HepG2 (cell line): ENCODE results near the gene TOB1. TPM values are rescaled to one million over a fixed set of nuclear protein-coding genes. Genes with fewer than 3 reads are reported as not detected.
A peak's percentile ranks its signal among the peaks of the same experiment; 100 is the strongest.

Experiments used
- BCL6 ChIP-seq: IDR thresholded peaks from 2 replicates; pipeline ENCODE4 v1.6.1; 2016; ENCODE audit warnings: missing genetic modification reagents, missing compliant biosample characterization
- DNMT1 ChIP-seq: sonication (generic); formaldehyde crosslinking; IDR thresholded peaks from 2 replicates; pipeline ENCODE4 v1.5.1; 2020; ENCODE audit warnings: mild to moderate bottlenecking, missing genetic modification reagents
- KAT2B ChIP-seq: fragments of 150-350 bp; IDR thresholded peaks from 2 replicates; pipeline ENCODE4 v1.6.1; 2014; ENCODE audit warnings: low read depth, low read length, borderline replicate concordance
- MZF1 ChIP-seq: sonication (generic); formaldehyde crosslinking; IDR thresholded peaks from 2 replicates; pipeline ENCODE4 v1.8.1; 2023; ENCODE audit warnings: mild to moderate bottlenecking, missing genetic modification reagents, borderline replicate concordance
- NONO ChIP-seq, 2 experiments: fragments of 450-650 bp in 1 of 2; sonication (generic) in 1 of 2; formaldehyde crosslinking in 1 of 2; IDR thresholded peaks in 1 of 2; conservative IDR thresholded peaks in 1 of 2; 2 replicates each; pipeline versions ENCODE4 v1.6.1 to v1.8.0; 2017 to 2022; ENCODE audit warnings: mild to moderate bottlenecking in 1 of 2, missing genetic modification reagents in 1 of 2, moderate library complexity in 1 of 2
- NR2F1 ChIP-seq, 2 experiments: fragments of 450-650 bp in 1 of 2; formaldehyde crosslinking in 1 of 2; IDR thresholded peaks; 2 replicates each; pipeline versions ENCODE4 v1.5.0 to v1.6.1; 2016 to 2020; ENCODE audit warnings: mild to moderate bottlenecking in 1 of 2, missing compliant biosample characterization in 1 of 2, missing genetic modification reagents in 1 of 2, moderate library complexity in 1 of 2
- SRSF9 ChIP-seq: fragments of 200-400 bp; formaldehyde crosslinking; IDR thresholded peaks from 2 replicates; pipeline ENCODE4 v1.6.1; 2018; ENCODE audit warnings: borderline replicate concordance, mild to moderate bottlenecking, low read depth, low read length; ENCODE audit not compliant: insufficient read depth, poor library complexity, severe bottlenecking
- SSRP1 ChIP-seq: IDR thresholded peaks from 2 replicates; pipeline ENCODE4 v1.6.1; 2016; ENCODE audit warnings: control low read depth
- ZNF10 ChIP-seq: sonication (generic); formaldehyde crosslinking; IDR thresholded peaks from 2 replicates; pipeline ENCODE4 v1.4.0; 2020; ENCODE audit warnings: mild to moderate bottlenecking, low read depth, missing genetic modification reagents, borderline replicate concordance
- ZNF724P ChIP-seq: sonication (generic); formaldehyde crosslinking; IDR thresholded peaks from 2 replicates; pipeline ENCODE4 v1.8.0; 2022; ENCODE audit warnings: missing genetic modification reagents, borderline replicate concordance
- polyA plus RNA-seq, 8 experiments: library from polyadenylated mRNA; depleted of rRNA in 3 of 8; stranded (reverse) in 7 of 8; unstranded in 1 of 8; fragments of >200 nt; fragmentation: Illumina TruSeq in 4 of 8; extraction: Trizol in 4 of 8; gene quantifications; 2 replicates each; pipeline versions ENCODE4 v1.2.1 to v1.2.3, GENCODE V29; 2011 to 2016; ENCODE audit warnings: low read depth in 4 of 8, missing spikeins in 1 of 8, mixed read lengths in 1 of 8; ENCODE audit not compliant: insufficient read depth in 1 of 8
- total RNA-seq, 5 experiments: library from RNA; depleted of rRNA; stranded (reverse); fragments of >200 nt; fragmentation: Illumina TruSeq; extraction: Trizol; gene quantifications; 2 replicates each; pipeline ENCODE4 v1.2.3, GENCODE V29; 2016; ENCODE audit warnings: low read depth in 1 of 5
- TF ChIP-seq, protein P1 (sequence below): sonication (generic); formaldehyde crosslinking; IDR thresholded peaks from 2 replicates; pipeline ENCODE4 v1.4.0; 2020; ENCODE audit warnings: missing genetic modification reagents
- TF ChIP-seq, protein P2 (sequence below): sonication (generic); formaldehyde crosslinking; IDR thresholded peaks from 2 replicates; pipeline ENCODE4 v1.4.0; 2020; ENCODE audit warnings: missing genetic modification reagents, borderline replicate concordance
- TF ChIP-seq, protein P3 (sequence below): sonication (generic); formaldehyde crosslinking; IDR thresholded peaks from 2 replicates; pipeline ENCODE4 v1.4.0; 2020; ENCODE audit warnings: missing genetic modification reagents
- TF ChIP-seq, protein P4 (sequence below): sonication (generic); formaldehyde crosslinking; IDR thresholded peaks from 2 replicates; pipeline ENCODE4 v1.5.1; 2020; ENCODE audit warnings: missing genetic modification reagents, mild to moderate bottlenecking, borderline replicate concordance
- TF ChIP-seq, protein P5 (sequence below): sonication (generic); formaldehyde crosslinking; IDR thresholded peaks from 2 replicates; pipeline ENCODE4 v1.9.0; 2022; ENCODE audit warnings: missing genetic modification reagents, mild to moderate bottlenecking, borderline replicate concordance

The TOB1 gene
- total and polyA plus RNA-seq, 2 of the 13 experiments (the other 11 are each of a cell fraction or from before 2014, with no cell fraction given): 21.9 to 57.7 TPM

DNA sequence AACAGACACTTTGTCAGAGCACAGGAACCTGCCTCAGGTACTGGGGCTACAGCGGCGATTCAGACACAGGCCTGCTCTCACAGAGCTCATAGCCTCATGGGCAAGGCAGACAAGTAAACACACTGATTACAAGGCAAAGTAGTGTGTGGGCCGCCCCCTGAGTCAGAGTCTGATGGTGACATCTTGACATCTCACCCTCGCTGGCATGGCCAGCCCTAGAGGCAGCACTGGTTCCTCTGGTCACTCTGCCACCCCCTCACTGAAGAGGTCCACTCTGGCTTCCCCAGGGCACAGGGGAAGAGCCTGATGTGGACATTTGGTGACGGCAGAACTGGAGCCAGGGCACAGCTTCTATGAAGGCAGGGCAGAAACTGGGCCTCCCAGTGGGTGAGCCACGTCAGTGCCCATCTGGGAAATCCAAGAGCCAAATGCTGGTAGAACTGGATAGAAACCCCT, 32.9 kb upstream of the TOB1 start (continued):
- TF ChIP-seq, protein P1, sequence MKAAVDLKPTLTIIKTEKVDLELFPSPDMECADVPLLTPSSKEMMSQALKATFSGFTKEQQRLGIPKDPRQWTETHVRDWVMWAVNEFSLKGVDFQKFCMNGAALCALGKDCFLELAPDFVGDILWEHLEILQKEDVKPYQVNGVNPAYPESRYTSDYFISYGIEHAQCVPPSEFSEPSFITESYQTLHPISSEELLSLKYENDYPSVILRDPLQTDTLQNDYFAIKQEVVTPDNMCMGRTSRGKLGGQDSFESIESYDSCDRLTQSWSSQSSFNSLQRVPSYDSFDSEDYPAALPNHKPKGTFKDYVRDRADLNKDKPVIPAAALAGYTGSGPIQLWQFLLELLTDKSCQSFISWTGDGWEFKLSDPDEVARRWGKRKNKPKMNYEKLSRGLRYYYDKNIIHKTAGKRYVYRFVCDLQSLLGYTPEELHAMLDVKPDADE: no peak
- TF ChIP-seq MZF1: no peak
- TF ChIP-seq NR2F1 (CRISPR knock-in tag; IDR thresholded peaks at IDR 0.05): no peak
- no peak for TF ChIP-seq NONO (IDR thresholded peaks at IDR 0.05)
- no peak for TF ChIP-seq NONO (CRISPR knock-in tag; conservative IDR thresholded peaks at IDR 0.05)
- TF ChIP-seq, protein P2, sequence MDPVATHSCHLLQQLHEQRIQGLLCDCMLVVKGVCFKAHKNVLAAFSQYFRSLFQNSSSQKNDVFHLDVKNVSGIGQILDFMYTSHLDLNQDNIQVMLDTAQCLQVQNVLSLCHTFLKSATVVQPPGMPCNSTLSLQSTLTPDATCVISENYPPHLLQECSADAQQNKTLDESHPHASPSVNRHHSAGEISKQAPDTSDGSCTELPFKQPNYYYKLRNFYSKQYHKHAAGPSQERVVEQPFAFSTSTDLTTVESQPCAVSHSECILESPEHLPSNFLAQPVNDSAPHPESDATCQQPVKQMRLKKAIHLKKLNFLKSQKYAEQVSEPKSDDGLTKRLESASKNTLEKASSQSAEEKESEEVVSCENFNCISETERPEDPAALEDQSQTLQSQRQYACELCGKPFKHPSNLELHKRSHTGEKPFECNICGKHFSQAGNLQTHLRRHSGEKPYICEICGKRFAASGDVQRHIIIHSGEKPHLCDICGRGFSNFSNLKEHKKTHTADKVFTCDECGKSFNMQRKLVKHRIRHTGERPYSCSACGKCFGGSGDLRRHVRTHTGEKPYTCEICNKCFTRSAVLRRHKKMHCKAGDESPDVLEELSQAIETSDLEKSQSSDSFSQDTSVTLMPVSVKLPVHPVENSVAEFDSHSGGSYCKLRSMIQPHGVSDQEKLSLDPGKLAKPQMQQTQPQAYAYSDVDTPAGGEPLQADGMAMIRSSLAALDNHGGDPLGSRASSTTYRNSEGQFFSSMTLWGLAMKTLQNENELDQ (CRISPR knock-in tag): no peak; the same call in 1 of the 2 replicates
- no peak for TF ChIP-seq ZNF724P (CRISPR knock-in tag)
- TF ChIP-seq, protein P3, sequence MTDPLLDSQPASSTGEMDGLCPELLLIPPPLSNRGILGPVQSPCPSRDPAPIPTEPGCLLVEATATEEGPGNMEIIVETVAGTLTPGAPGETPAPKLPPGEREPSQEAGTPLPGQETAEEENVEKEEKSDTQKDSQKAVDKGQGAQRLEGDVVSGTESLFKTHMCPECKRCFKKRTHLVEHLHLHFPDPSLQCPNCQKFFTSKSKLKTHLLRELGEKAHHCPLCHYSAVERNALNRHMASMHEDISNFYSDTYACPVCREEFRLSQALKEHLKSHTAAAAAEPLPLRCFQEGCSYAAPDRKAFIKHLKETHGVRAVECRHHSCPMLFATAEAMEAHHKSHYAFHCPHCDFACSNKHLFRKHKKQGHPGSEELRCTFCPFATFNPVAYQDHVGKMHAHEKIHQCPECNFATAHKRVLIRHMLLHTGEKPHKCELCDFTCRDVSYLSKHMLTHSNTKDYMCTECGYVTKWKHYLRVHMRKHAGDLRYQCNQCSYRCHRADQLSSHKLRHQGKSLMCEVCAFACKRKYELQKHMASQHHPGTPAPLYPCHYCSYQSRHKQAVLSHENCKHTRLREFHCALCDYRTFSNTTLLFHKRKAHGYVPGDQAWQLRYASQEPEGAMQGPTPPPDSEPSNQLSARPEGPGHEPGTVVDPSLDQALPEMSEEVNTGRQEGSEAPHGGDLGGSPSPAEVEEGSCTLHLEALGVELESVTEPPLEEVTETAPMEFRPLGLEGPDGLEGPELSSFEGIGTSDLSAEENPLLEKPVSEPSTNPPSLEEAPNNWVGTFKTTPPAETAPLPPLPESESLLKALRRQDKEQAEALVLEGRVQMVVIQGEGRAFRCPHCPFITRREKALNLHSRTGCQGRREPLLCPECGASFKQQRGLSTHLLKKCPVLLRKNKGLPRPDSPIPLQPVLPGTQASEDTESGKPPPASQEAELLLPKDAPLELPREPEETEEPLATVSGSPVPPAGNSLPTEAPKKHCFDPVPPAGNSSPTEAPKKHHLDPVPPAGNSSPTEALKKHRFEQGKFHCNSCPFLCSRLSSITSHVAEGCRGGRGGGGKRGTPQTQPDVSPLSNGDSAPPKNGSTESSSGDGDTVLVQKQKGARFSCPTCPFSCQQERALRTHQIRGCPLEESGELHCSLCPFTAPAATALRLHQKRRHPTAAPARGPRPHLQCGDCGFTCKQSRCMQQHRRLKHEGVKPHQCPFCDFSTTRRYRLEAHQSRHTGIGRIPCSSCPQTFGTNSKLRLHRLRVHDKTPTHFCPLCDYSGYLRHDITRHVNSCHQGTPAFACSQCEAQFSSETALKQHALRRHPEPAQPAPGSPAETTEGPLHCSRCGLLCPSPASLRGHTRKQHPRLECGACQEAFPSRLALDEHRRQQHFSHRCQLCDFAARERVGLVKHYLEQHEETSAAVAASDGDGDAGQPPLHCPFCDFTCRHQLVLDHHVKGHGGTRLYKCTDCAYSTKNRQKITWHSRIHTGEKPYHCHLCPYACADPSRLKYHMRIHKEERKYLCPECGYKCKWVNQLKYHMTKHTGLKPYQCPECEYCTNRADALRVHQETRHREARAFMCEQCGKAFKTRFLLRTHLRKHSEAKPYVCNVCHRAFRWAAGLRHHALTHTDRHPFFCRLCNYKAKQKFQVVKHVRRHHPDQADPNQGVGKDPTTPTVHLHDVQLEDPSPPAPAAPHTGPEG (CRISPR knock-in tag): no peak
- TF ChIP-seq, protein P4, sequence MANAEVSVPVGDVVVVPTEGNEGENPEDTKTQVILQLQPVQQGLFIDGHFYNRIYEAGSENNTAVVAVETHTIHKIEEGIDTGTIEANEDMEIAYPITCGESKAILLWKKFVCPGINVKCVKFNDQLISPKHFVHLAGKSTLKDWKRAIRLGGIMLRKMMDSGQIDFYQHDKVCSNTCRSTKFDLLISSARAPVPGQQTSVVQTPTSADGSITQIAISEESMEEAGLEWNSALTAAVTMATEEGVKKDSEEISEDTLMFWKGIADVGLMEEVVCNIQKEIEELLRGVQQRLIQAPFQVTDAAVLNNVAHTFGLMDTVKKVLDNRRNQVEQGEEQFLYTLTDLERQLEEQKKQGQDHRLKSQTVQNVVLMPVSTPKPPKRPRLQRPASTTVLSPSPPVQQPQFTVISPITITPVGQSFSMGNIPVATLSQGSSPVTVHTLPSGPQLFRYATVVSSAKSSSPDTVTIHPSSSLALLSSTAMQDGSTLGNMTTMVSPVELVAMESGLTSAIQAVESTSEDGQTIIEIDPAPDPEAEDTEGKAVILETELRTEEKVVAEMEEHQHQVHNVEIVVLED: no peak
- TF ChIP-seq KAT2B: no peak
- TF ChIP-seq SRSF9: no peak
- TF ChIP-seq SSRP1: no peak
- TF ChIP-seq ZNF10 (CRISPR knock-in tag): no peak
- peak; percentile 28; the same call in 1 of the 2 replicates for TF ChIP-seq BCL6 (CRISPR knock-in tag)
- TF ChIP-seq, protein P5, sequence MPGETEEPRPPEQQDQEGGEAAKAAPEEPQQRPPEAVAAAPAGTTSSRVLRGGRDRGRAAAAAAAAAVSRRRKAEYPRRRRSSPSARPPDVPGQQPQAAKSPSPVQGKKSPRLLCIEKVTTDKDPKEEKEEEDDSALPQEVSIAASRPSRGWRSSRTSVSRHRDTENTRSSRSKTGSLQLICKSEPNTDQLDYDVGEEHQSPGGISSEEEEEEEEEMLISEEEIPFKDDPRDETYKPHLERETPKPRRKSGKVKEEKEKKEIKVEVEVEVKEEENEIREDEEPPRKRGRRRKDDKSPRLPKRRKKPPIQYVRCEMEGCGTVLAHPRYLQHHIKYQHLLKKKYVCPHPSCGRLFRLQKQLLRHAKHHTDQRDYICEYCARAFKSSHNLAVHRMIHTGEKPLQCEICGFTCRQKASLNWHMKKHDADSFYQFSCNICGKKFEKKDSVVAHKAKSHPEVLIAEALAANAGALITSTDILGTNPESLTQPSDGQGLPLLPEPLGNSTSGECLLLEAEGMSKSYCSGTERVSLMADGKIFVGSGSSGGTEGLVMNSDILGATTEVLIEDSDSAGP (CRISPR knock-in tag): no peak
- no peak for TF ChIP-seq DNMT1 (CRISPR knock-in tag)
